ENCODE results near the gene MRTFB. TPM values are rescaled to one million over a fixed set of nuclear protein-coding genes. Genes with fewer than 3 reads are reported as not detected.

The MRTFB gene
- total and polyA plus RNA-seq, 2 donors (not counting 3 experiments of a cell fraction or from before 2014, with no cell fraction given): 19.6 to 49.5 TPM

- no peak for DNase-seq (ENCODE audit: low read depth, low spot score)
- no TSS peak for BruUV-seq (replicated peaks)
- H3K27me3 ChIP-seq (ENCODE audit: control insufficient read depth in 2 of 2, insufficient read depth in 2 of 2, low read length in 2 of 2): no peaks in the 10 kb centered on the region
- no peak overlapping the region for H3K4me2 ChIP-seq (ENCODE audit: insufficient read depth, low read length)
- no peak overlapping the region for H2AFZ ChIP-seq (ENCODE audit: low read depth, low read length)
- no peak overlapping the region for H3K9ac ChIP-seq (replicated peaks; ENCODE audit: extremely low read depth, insufficient read depth, low read length)
- no peaks in the 10 kb centered on the region for H3K9me1 ChIP-seq (replicated peaks; ENCODE audit: control insufficient read depth, extremely low read depth, insufficient read depth, low read length)
- ChIA-PET POLR2A (no interaction called here), CTCF (interaction anchor here (2.3 kb wide), 1 partner anchor 124 kb away, joined by 6 read pairs; no protein-coding TSS in a partner anchor)
- peaks cover 0 to 2% of the 10 kb centered on the region in 2 experiments for H3K36me3 ChIP-seq (ENCODE audit: control insufficient read depth in 2 of 2, extremely low read depth in 1 of 2, insufficient read depth in 2 of 2, low read length in 2 of 2)
- no peak for FAIRE-seq
- intact Hi-C loops (cut with micrococcal nuclease): no loop called here
- H3K27ac ChIP-seq (ENCODE audit: insufficient read depth, low read depth, low read length): no peak overlapping the region
- H4K20me1 ChIP-seq (replicated peaks; ENCODE audit: control insufficient read depth, extremely low read depth, insufficient read depth, low read length): no peaks in the 10 kb centered on the region
- peaks cover 7% of the 10 kb centered on the region for H3K4me1 ChIP-seq (ENCODE audit: control insufficient read depth, extremely low read depth, insufficient read depth, low read length)
- dilution Hi-C loops (cut with MboI; ENCODE audit: extremely low pct_ligation_motif_present, low sequenced_read_pairs): no loop called here
- no peak overlapping the region for H3K4me3 ChIP-seq (replicated peaks in 1 of 3; ENCODE audit: insufficient read depth in 1 of 3, low read depth in 1 of 3, low read length in 3 of 3)
- TF ChIP-seq EZH2 (IDR thresholded peaks at IDR 0.05; ENCODE audit: borderline replicate concordance, low read depth, low read length, severe bottlenecking): no peak
- no peak for TF ChIP-seq FOS (IDR thresholded peaks at IDR 0.05; ENCODE audit: borderline replicate concordance, insufficient read depth, low read length)
- no peak for TF ChIP-seq MYC (IDR thresholded peaks at IDR 0.05; ENCODE audit: low read depth, low read length)
- TF ChIP-seq MAX (IDR thresholded peaks at IDR 0.05; ENCODE audit: insufficient read depth, insufficient read length): no peak
- no peak for TF ChIP-seq POLR2A (IDR thresholded peaks at IDR 0.05; ENCODE audit: low read depth, low read length)
- TF ChIP-seq POLR2AphosphoS5 (IDR thresholded peaks at IDR 0.05; ENCODE audit: insufficient read depth, low read depth, low read length): no peak
- TF ChIP-seq GATA2 (IDR thresholded peaks at IDR 0.05; ENCODE audit: insufficient read depth, insufficient read length, low read depth, low read length): no peak
- TF ChIP-seq CTCF (IDR thresholded peaks at IDR 0.05; ENCODE audit: extremely low read depth in 1 of 2, insufficient read depth in 1 of 2, low read depth in 1 of 2, low read length in 2 of 2): no peak
- no peak for TF ChIP-seq JUN (IDR thresholded peaks at IDR 0.05; ENCODE audit: borderline replicate concordance, insufficient read depth, insufficient read length, low read depth)
- H3K9me3 ChIP-seq (replicated peaks; ENCODE audit: control insufficient read depth, insufficient read depth, low read length): no peaks in the 10 kb centered on the region
- H3K79me2 ChIP-seq (ENCODE audit: control insufficient read depth, insufficient read depth, low read length): no peaks in the 10 kb centered on the region
These were observed 77.5 kb downstream of the MRTFB start for GRCh38 chr16:14148569-14148968.

Data from endothelial cell of umbilical vein (primary cell).